Measurements from ENCODE around the gene CIAO2A.

- TF ChIP-seq SMC3 (conservative IDR thresholded peaks at IDR 0.05; ENCODE audit: poor library complexity) (no peak), CTCF (IDR thresholded peaks at IDR 0.05; ENCODE audit: poor library complexity, severe bottlenecking) (no peak), POLR2AphosphoS5 (IDR thresholded peaks at IDR 0.05) (no peak), RAD21 (conservative IDR thresholded peaks at IDR 0.05) (no peak), EP300 (conservative IDR thresholded peaks at IDR 0.05; ENCODE audit: poor library complexity, severe bottlenecking) (no peak), EZH2 (IDR thresholded peaks at IDR 0.05; ENCODE audit: borderline replicate concordance, insufficient read depth, low read length, poor library complexity, severe bottlenecking) (no peak)
Observed at GRCh38 chr15:64037116-64037515, 56.5 kb downstream of the CIAO2A start.

Data from neural cell (in vitro differentiated cells).